Prostate gland (tissue), 2 donors: ENCODE data around the gene GPN1. TPM values are rescaled to one million over a fixed set of nuclear protein-coding genes. Genes with fewer than 3 reads are reported as not detected.
"Not testable (repeated sequence)": the region's sequence is repeated elsewhere in the genome, so short reads cannot be mapped to it uniquely, and the experiment has no call there.

Source experiments
- DNase-seq: peaks from one replicate; pipeline ENCODE4 v3.0.0-alpha.2; 2019; ENCODE audit warnings: low spot score
- H3K27ac ChIP-seq, 2 donors: fragments of 200-600 bp; sonication (generic); 2 replicates each; pipeline ENCODE4 v1.5.1; 2017 to 2019
- H3K27me3 ChIP-seq: fragments of 200-600 bp; sonication (generic); replicated peaks from 2 replicates; pipeline ENCODE4 v1.5.1; 2019; ENCODE audit not compliant: insufficient read depth
- H3K36me3 ChIP-seq, 2 donors: fragments of 200-600 bp; sonication (generic); 1 replicate in 1 of 2; 2 replicates in 1 of 2; pipeline versions ENCODE4 v1.5.1 to v1.8.1; 2017 to 2019
- H3K4me1 ChIP-seq: fragments of 200-600 bp; sonication (generic); replicated peaks from 2 replicates; pipeline ENCODE4 v1.5.1; 2019
- H3K4me3 ChIP-seq, 2 donors: fragments of 200-600 bp; sonication (generic); 2 replicates each; pipeline ENCODE4 v1.5.1; 2017 to 2019
- H3K9me3 ChIP-seq: fragments of 200-600 bp; sonication (generic); 2 replicates; pipeline ENCODE4 v1.5.1; 2017
- CTCF ChIP-seq, 4 experiments: fragments of 200-600 bp in 2 of 4; fragments of 450-650 bp in 2 of 4; sonication (generic) in 2 of 4; IDR thresholded peaks; 1 replicate in 3 of 4; 2 replicates in 1 of 4; pipeline ENCODE4 v1.5.1; 2016 to 2019; ENCODE audit warnings: antibody characterized with exemption in 4 of 4, mild to moderate bottlenecking in 2 of 4, moderate library complexity in 2 of 4
- POLR2A ChIP-seq: fragments of 450-650 bp; IDR thresholded peaks from one replicate; pipeline ENCODE4 v1.6.1; 2016; ENCODE audit warnings: antibody characterized with exemption, mild to moderate bottlenecking
- POLR2AphosphoS5 ChIP-seq: sonication (generic); formaldehyde crosslinking; IDR thresholded peaks from one replicate; pipeline ENCODE4 v1.6.1; 2017; ENCODE audit warnings: antibody characterized with exemption
- WGBS: methylation state at CpG from one replicate; pipeline ENCODE4 v1.1.5; 2018; 5-methylcytosine and 5-hydroxymethylcytosine counted together
- intact Hi-C: fragments of 100-400 bp; cut with DNase I; formaldehyde crosslinking; loops from one replicate; pipeline ENCODE4 v1.14.2; 2022
- total RNA-seq, 2 donors: library from RNA; depleted of rRNA; stranded (reverse); fragments of >200 nt; gene quantifications; one replicate each; pipeline ENCODE4 v1.1.0, GENCODE V29; 2016

The GPN1 gene
- total RNA-seq, 2 donors from 2014 or later, result 27.7 to 34.5 TPM

- no peak overlapping the region for H3K4me3 ChIP-seq
- H3K27me3 ChIP-seq, result no peaks in the 10 kb centered on the region
- WGBS, result 81% methylated on average over 1 of the region's 1 CpG
- no peak for TF ChIP-seq POLR2A
- TF ChIP-seq POLR2AphosphoS5, result no peak
- peaks cover 4% of the 10 kb centered on the region for H3K4me1 ChIP-seq
- intact Hi-C loops, result no loop called here
- peaks cover 3 to 6% of the 10 kb centered on the region in 2 donors for H3K36me3 ChIP-seq
- no peak for DNase-seq
- no peaks in the 10 kb centered on the region for H3K9me3 ChIP-seq
- no peak overlapping the region for H3K27ac ChIP-seq
Measured at GRCh38 chr2:27667446-27667845, 38.6 kb downstream of the GPN1 start.

- DNase-seq, result no peak
- Histone ChIP-seq H3K9me3 (no peaks in the 10 kb centered on the region), H3K36me3 (peaks cover 3 to 6% of the 10 kb centered on the region in 2 donors), H3K27me3 (no peaks in the 10 kb centered on the region), H3K27ac (no peak overlapping the region), H3K4me3 (no peak overlapping the region), H3K4me1 (no peaks in the 10 kb centered on the region)
- TF ChIP-seq POLR2AphosphoS5 (no peak), CTCF (IDR thresholded peaks at IDR 0.05) (no peak), POLR2A (no peak)
- intact Hi-C loops, result no loop called here
- 92% methylated on average over 4 of the region's 4 CpGs for WGBS
Measured at GRCh38 chr2:27671235-27671634, 42.4 kb downstream of the GPN1 start.

DNA sequence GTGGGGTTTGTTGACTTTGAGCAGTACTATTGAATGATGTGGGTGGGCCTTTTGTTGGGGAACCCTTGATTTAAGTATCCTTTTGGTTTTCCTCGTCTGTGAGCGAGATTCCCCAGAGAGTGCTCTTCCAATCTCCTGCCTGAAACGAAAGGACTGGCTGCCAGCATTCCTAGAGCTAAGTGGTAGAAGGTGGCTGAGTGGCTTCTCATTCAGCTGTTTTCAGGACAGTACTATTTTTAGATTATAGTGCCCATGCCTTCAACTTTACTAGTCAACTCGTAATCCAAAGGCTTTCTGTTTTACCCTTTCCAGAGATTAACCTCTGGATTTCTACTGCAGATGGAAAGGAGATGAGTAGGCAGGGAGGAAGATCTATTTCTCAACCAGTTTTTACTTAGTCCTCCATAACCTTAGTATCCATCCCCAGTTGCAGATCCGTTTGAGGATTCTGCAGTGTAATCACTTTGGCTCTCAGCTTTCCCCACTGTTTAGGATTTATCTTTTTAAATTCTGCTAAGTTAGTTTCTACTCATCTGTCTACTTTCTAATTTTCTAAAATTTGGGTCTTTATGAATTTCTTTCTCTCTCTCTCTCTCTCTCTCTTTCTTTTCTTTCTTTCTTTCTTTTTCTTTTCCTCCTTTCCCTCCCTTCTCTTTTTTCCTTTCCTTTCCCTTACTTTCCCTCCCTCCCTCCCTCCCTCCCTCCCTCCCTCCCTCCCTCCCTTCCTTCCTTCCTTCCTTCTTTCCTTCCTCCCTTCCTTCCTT lies 44.1 kb downstream of the GPN1 start:
- Histone ChIP-seq H3K27me3 (no peaks in the 10 kb centered on the region), H3K4me3 (no peak overlapping the region), H3K4me1 (no peaks in the 10 kb centered on the region), H3K27ac (no peak overlapping the region), H3K36me3 (peaks cover 3 to 6% of the 10 kb centered on the region in 2 donors), H3K9me3 (no peaks in the 10 kb centered on the region)
- 72% methylated on average over 5 of the region's 5 CpGs for WGBS
- intact Hi-C loops, result no loop called here
- no peak for TF ChIP-seq POLR2AphosphoS5
- TF ChIP-seq POLR2A, result no peak
- no peak for TF ChIP-seq CTCF (IDR thresholded peaks at IDR 0.05)
- no peak for DNase-seq

DNA sequence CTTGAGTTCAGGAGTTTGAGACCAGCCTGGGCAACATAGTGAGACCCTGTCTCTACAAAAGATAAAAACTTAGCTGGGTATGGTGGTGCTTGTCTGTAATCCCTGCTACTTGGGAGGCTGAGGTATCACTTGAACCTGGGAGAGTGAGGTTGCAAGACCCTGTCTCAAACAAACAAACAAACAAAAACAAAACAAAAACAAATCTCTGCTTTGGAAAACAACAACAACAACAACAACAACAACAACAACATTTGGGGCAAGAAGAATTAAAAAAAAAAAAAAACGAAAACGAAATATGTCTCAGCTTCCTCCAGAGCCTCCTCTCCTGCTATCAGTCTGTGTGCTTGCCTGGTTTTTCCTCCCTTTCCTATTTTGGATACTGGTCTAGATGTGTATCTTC lies 51.7 kb downstream of the GPN1 start:
- no peaks in the 10 kb centered on the region for H3K36me3 ChIP-seq
- no peaks in the 10 kb centered on the region for H3K27me3 ChIP-seq
- no peak overlapping the region for H3K27ac ChIP-seq
- no peaks in the 10 kb centered on the region for H3K4me1 ChIP-seq
- intact Hi-C loops, result no loop called here
- H3K9me3 ChIP-seq, result no peaks in the 10 kb centered on the region
- DNase-seq, result no peak
- WGBS, result 72% methylated on average over 2 of the region's 2 CpGs
- no peak for TF ChIP-seq POLR2A
- H3K4me3 ChIP-seq, result no peak overlapping the region

DNA sequence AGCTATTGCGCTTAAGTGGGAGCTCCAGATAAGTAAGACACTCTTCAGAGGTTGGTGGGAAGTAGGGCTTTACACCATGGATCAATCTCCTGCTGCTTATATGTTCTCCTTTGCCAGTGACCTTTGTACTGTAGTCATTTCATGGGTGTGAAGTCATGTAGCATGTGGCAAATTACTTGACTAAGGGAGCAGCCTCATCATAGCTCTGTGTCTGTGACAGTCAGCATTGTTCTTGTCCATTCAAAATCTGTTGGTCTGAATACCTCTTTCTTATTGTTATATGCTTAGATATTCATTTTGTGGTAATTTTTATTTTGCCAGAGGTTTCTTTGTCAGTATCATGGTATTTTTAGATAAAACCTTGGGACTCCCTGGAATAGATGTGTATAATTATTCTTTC lies 53.0 kb downstream of the GPN1 start:
- TF ChIP-seq POLR2A (no peak), POLR2AphosphoS5 (no peak)
- intact Hi-C loops, result no loop called here

DNA sequence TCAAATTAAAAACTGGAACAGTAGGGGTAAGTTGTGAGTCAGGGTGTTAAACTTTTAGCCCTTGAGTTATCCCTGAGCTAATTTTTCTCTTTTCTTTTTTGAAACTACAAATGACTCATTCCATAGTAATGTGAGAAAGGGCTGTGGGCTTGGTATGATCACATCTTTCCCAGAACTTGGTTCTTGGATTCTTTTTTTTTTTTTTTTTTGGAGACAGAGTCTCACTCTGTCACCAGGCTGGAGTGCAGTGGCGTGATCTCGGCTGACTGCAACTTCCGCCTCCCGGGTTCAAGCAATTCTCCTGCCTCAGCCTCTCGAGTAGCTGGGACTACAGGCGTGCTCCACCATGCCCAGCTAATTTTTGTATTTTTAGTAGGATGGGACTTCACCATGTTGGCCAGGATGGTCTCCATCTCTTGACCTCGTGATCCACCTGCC lies 53.5 kb downstream of the GPN1 start:
- H3K4me3 ChIP-seq, H3K27ac ChIP-seq, DNase-seq, H3K4me1 ChIP-seq, H3K9me3 ChIP-seq, intact Hi-C loops, H3K36me3 ChIP-seq, H3K27me3 ChIP-seq: not testable (repeated sequence)
- WGBS, result 85% methylated on average over 7 of the region's 7 CpGs

More for the DNA sequence above, 53.0 kb downstream of the GPN1 start:
- 88% methylated on average over 1 of the region's 1 CpG for WGBS
- Histone ChIP-seq H3K9me3 (no peaks in the 10 kb centered on the region), H3K4me3 (no peak overlapping the region), H3K4me1 (no peaks in the 10 kb centered on the region), H3K27ac (no peak overlapping the region), H3K27me3 (no peaks in the 10 kb centered on the region), H3K36me3 (no peaks in the 10 kb centered on the region)
- DNase-seq, result no peak
